Cardiac septum (tissue), 1 donor: ENCODE data around the gene RNF187. TPM values are rescaled to one million over a fixed set of nuclear protein-coding genes. Genes with fewer than 3 reads are reported as not detected.

Source experiments
- DNase-seq: peaks from one replicate; pipeline ENCODE4 v3.0.0-alpha.2; 2020; ENCODE audit warnings: low spot score
- intact Hi-C: fragments of 100-400 bp; cut with DNase I; formaldehyde crosslinking; loops from one replicate; pipeline ENCODE4 v1.14.0; 2022
- total RNA-seq: library from RNA; stranded (reverse); fragmentation: NEBNext Ultra II Directional; extraction: Animal tissue kit (Norgen Biotek cat#: 25700); gene quantifications from one replicate; pipeline ENCODE4 v1.2.1, GENCODE V29; 2021
- donor health status: DM: no; HTN: no; CAD: no.

RNF187 gene
- total RNA-seq, 1 donor from 2014 or later = 83.2 TPM

GRCh38 chr1:228478326-228478725, 8.9 kb upstream of the RNF187 start:
- intact Hi-C loops = no loop called here
- peak; percentile 27 for DNase-seq

DNA sequence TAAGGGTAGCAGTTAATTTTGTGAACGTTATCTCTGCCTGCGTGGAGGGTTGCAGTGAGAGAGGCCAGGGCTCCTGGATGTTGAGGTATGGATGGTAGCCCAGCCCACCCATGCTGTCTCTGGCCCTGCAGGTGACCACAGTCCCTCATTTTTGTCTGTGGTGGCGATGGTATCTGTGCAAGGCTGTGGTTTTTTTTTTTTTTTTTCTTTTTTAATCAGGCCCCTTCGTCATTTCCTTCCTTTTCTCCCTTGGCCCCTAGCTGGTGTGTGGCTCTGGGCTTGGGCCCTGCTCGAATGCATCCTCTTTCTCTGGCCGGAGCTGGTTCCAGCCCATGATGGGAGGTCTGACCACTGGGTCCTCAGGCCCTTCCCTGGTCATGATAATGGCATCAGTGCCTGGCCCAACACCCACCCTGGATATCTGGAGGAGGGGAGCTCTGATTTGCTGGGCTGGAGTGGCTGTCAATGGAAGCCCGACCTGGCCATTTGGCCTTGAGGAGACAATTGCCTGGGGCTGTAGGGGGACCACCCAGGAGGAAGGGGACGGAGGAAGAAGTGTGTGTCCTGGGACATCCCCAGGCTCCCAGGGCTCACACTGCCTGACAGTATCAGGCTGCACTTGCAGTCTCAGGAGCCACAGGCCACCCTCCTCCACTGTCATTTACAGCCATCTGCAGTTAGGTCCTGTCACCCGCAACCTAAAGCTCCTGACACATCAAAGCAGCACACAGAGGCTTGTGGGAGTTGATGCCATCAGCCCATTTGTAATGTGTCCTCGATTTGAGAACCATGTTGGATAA, 8.1 kb upstream of the RNF187 start:
- intact Hi-C loops = no loop called here
- peak; percentile 59 for DNase-seq

DNA sequence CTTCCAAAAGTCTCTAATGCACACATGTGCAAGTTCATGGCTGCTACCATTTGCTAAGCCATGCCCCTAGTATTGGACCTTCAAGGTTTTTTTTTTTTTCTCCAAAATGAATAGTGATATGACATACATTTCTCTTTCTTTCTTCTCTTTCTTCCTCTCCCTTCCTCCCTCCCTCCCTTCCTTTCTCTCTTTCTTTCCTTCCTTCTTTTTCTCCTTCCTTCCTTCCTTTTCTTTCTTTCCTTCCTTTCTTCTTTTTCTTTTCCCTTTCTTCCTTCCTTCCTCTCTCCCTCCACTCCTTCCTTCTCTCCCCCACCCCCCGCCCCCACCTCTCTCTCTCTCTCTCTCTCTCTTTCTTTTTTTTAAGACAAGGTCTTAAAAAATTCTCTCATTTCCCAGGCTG, 3.4 kb upstream of the RNF187 start:
- no peak for DNase-seq
- intact Hi-C loops = no loop called here

DNA sequence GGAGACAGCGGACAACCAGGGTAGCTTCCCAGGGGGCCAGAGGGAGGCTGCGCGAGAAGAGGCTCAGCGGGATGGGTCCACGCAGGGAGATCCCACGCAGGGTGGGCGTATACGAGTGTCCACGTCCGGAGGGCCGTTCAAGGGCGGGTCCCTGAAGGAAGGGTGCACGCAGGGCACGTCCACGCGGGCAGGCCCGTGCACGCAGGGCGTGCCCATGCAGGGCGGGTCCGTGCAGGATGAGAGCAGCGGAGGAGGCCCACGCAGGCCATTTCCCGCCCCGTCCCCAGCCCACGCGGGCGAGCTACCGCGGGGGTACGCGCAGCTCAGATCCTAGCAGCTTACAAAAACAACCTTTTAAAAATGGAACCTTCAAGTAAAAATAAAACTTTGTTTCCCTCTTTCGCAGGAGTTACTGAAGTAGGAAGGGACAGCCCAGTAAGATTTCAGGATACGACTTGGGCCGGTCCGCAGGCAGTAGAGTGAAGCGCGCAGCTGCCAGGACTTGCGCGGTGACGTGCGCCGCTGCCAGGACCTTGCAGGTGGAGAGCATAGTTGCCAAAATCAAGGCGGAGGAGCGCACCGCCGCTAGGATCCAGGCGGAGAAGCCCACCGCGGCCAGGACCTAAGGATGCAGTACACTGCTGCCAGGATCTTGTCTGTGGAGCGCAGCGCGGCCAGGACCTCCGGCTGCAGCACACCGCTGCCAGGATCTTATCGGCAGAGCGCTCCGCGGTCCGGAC, 416 bp upstream of the RNF187 start:
- intact Hi-C loops = loop anchor here (1.0 kb wide), 1 partner anchor 27 kb away; no protein-coding TSS in a partner anchor
- peak; percentile 86 for DNase-seq

- intact Hi-C loops = no loop called here
Observed at GRCh38 chr1:228488125-228488817, 1.1 kb downstream of the RNF187 start.

DNA sequence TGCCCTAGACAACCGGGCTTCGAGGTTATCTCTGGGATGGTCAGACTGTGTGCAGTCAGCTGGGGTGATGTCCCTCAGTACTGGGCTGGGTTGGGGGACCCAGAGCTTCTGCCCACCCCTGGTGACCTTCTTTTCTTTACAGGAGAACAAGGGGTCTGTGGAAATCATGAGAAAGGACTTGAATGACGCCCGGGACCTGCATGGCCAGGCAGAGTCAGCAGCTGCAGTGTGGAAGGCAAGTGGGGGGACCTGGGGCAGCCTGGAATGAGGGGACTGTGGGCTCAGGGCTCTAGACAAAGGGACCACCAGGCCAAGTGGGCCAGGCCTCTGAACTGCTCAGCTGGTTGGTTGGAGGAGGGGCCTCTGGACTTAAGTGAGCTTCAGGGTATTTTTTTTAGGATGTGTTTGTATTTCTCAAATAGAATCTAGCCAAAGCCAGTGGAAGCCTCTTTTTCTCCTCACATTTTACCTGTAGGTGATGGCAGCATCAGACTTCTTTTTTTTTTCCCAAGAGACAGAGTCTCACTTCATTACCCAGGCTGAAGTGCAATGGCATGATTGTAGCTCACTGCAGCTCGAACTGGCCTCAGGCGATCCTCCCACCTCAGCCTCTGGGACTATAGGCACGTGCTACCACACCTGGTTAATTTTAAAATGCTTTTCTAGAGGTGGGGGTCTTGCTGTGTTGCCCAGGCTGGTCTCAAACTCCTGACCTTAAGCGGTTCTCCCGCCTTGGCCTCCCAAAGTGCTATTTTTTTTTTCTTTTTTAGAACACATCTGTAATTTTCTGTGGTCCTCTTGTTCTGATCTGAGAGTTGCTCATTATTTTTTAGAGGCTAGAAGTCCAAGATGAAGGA, 1.9 kb downstream of the RNF187 start:
- intact Hi-C loops = no loop called here
- no peak for DNase-seq

More at GRCh38 chr1:228488125-228488817, 1.1 kb downstream of the RNF187 start:
- no peak for DNase-seq

- intact Hi-C loops = no loop called here
- DNase-seq = no peak
Observed at GRCh38 chr1:228490120-228491078, 3.2 kb downstream of the RNF187 start.

- DNase-seq = peak; percentile 57
- intact Hi-C loops = no loop called here
Observed at GRCh38 chr1:228493141-228494043, 6.2 kb downstream of the RNF187 start.

- peak; percentile 49 for DNase-seq
- intact Hi-C loops = no loop called here
Observed at GRCh38 chr1:228494044-228494353, 6.8 kb downstream of the RNF187 start.

DNA sequence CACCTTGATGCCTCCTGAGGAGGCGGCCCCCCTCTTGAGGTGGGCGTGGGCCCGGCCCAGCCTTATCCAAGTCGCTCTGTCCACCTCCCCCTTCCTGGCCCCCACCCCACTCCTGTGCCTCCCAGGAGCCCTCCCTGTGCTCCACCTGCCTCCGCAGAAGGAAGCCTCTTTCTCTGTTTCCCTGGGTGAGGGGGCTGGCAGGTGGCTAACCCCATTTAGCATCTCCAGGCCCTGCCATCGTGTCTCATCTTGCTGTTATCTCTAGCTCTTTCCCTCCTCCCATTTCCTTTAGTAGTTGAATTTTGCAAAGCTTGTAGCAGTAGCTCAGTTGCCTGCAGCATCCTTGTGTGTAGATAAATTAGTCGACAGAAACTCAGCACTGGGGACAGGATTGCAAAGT, 7.2 kb downstream of the RNF187 start:
- intact Hi-C loops = no loop called here
- DNase-seq = no peak

DNA sequence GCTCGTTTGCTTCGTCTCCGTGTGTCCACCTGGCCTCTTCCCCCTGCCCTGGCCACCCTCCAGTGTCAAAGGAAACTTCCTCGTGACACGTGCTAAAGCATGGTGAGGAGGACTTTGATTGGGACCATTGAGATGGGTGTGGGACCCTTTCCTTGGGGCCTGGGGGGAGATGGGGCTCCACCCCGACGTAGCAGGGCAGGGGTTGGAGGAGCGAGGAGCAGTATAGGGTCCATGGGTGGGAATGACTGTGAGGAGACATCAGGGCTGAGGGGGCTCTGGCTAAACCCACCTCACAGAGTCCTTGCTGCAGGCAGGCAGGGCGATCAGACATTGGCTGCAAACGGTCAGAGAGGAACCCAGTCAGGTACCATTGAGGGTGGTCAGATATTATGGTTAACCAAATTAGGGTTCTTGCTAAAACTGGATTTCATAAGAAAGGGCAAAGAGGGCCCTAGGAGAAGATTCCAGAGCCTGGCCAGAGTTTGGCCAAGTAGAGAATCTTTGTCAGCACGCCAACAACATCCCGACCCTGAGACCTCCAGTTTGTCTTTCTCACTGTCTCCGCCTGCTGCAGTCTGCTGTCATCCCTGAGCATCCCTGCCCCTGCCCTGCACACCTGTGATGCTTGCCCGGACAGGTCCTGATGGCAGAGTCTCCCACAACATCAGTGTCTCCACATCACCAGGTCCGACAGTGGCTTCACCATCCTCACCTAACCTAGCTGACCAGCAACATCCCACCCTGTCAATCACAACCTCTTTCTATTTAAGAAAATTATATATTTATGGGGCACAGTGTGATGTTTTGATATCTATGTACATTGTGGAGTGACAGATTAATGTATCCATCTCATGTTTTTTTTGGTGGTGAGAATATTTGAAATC, 8.0 kb downstream of the RNF187 start:
- peak; percentile 74 for DNase-seq
- intact Hi-C loops = no loop called here

DNA sequence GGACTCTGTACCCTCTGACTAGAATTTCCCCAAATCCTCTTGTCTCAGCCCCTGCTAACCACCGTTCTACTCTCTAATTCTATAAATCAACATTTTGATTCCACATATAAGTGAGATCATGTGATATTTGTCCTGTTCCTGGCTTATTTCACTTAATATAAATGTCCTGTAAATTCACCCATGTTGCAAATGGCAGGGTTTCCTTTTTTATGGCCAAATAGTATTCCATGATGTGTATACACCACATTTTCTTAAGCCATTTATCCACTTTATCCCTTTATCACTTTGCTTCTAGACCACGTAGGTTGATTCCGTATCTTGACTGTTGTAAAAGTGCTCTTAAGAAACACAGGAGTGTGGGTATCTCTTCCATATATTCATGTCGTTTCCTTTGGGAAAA, 8.9 kb downstream of the RNF187 start:
- intact Hi-C loops = no loop called here
- no peak for DNase-seq

GRCh38 chr1:228496494-228496893, 9.3 kb downstream of the RNF187 start:
- intact Hi-C loops = no loop called here
- DNase-seq = no peak

- peak; percentile 43 for DNase-seq
- intact Hi-C loops = no loop called here
Observed at GRCh38 chr1:228497206-228497605, 10.0 kb downstream of the RNF187 start.

- DNase-seq = peak; percentile 41
- intact Hi-C loops = no loop called here
Observed at GRCh38 chr1:228497817-228498216, 10.6 kb downstream of the RNF187 start.

GRCh38 chr1:228500143-228500734, 13.1 kb downstream of the RNF187 start:
- peak; percentile 22 for DNase-seq
- intact Hi-C loops = no loop called here
